ENCODE measurements around the gene DGKI. TPM values are rescaled to one million over a fixed set of nuclear protein-coding genes. Genes with fewer than 3 reads are reported as not detected.

Gene DGKI
- total and polyA plus RNA-seq, 2 experiments from 2014 or later, result 0.16 to 1.0 TPM

DNA sequence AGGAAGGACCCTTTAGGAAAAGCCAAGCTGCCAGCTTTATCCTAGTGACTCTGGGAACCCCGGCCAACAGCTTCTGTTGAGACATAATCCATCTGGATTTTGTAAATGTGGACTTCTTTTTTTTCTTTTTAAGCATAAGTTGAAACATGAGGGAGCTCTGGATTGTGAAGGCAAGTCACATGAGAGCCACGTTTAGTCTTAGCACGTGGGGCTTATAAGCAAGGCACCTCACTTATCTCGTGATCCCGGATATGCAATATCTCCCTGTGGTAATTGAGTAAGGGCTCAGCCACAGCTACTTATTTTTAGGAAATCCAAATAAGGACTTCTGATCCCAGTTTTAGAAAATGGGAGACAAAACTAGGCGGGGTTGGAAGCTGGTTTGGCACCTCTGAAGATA lies 392.0 kb downstream of the DGKI start (continued):
- TF ChIP-seq REST (IDR thresholded peaks at IDR 0.05; ENCODE audit: unreplicated experiment), result no peak
- TF ChIP-seq EZH2 (IDR thresholded peaks at IDR 0.05; ENCODE audit: low read depth, unreplicated experiment), result no peak

GRCh38 chr7:137454246-137454724 lies 392.5 kb downstream of the DGKI start:
- Histone ChIP-seq H3F3A (replicated peaks; ENCODE audit: low read depth) (no peaks in the 10 kb centered on the region), H3K27me3 (ENCODE audit: insufficient read depth) (no peaks in the 10 kb centered on the region), H3K4me1 (ENCODE audit: insufficient read depth) (no peaks in the 10 kb centered on the region), H3K9me2 (ENCODE audit: insufficient read depth) (no peaks in the 10 kb centered on the region), H3K27ac (ENCODE audit: low read depth) (no peak overlapping the region), H3K36me3 (ENCODE audit: insufficient read depth) (no peaks in the 10 kb centered on the region), H2AFZ (no peak overlapping the region), H4K20me1 (replicated peaks; ENCODE audit: insufficient read depth) (no peaks in the 10 kb centered on the region), H3K79me2 (replicated peaks; ENCODE audit: insufficient read depth) (no peaks in the 10 kb centered on the region), H3K4me3 (no peak overlapping the region), H3K4me2 (no peak overlapping the region)
- DNase-seq (ENCODE audit: low spot score), result peak; percentile 66
- peak; percentile 67 for ATAC-seq
- Mint-ChIP-seq H3K36me3 (ENCODE audit: low read depth) (no peaks in the 10 kb centered on the region), H3K27ac (no peak overlapping the region), H3K4me3 (no peak overlapping the region), H3K4me1 (peaks cover 3% of the 10 kb centered on the region; the same call in 2 of the 3 replicates), H3K9me3 (no peaks in the 10 kb centered on the region), H3K27me3 (ENCODE audit: insufficient read depth, low read depth, poor library complexity) (no peaks in the 10 kb centered on the region)
- no peak for TF ChIP-seq CREB1 (CRISPR knock-in tag; IDR thresholded peaks at IDR 0.05; ENCODE audit: low read depth)
- no peak for TF ChIP-seq NANOG (IDR thresholded peaks at IDR 0.05; ENCODE audit: borderline replicate concordance)
- TF ChIP-seq ZNF114 (CRISPR knock-in tag; IDR thresholded peaks at IDR 0.05), result no peak
- peak; percentile 69 to 94 for TF ChIP-seq CTCF (conservative IDR thresholded peaks at IDR 0.05; ENCODE audit: low read depth in 2 of 2)

- Histone ChIP-seq H3K36me3 (ENCODE audit: insufficient read depth) (no peaks in the 10 kb centered on the region), H3K27ac (ENCODE audit: low read depth) (no peak overlapping the region), H3K4me2 (no peak overlapping the region), H4K20me1 (replicated peaks; ENCODE audit: insufficient read depth) (no peaks in the 10 kb centered on the region), H3K27me3 (ENCODE audit: insufficient read depth) (no peaks in the 10 kb centered on the region), H3K79me2 (replicated peaks; ENCODE audit: insufficient read depth) (no peaks in the 10 kb centered on the region), H3K9me2 (ENCODE audit: insufficient read depth) (no peaks in the 10 kb centered on the region), H2AFZ (peak overlapping the region; percentile 67; the same call in 1 of the 2 replicates), H3K4me3 (no peak overlapping the region), H3K4me1 (ENCODE audit: insufficient read depth) (no peaks in the 10 kb centered on the region), H3F3A (replicated peaks; ENCODE audit: low read depth) (no peaks in the 10 kb centered on the region)
- H3K4me3 Mint-ChIP-seq, result no peak overlapping the region
- no peak for DNase-seq (ENCODE audit: low spot score)
- H3K4me1 Mint-ChIP-seq, result peaks cover 3% of the 10 kb centered on the region; the same call in 2 of the 3 replicates
- no peaks in the 10 kb centered on the region for H3K9me3 Mint-ChIP-seq
- TF ChIP-seq EZH2 (IDR thresholded peaks at IDR 0.05; ENCODE audit: low read depth, unreplicated experiment) (no peak), CREB1 (CRISPR knock-in tag; IDR thresholded peaks at IDR 0.05; ENCODE audit: low read depth) (no peak)
- peaks cover 2% of the 10 kb centered on the region for H3K27me3 Mint-ChIP-seq (ENCODE audit: insufficient read depth, low read depth, poor library complexity)
- no peak overlapping the region for H3K27ac Mint-ChIP-seq
- H3K36me3 Mint-ChIP-seq (ENCODE audit: low read depth), result no peaks in the 10 kb centered on the region
- no peak for ATAC-seq
These were observed 393.4 kb downstream of the DGKI start for GRCh38 chr7:137453356-137453755.

Data from GM23338 (cell line).